ENCODE measurements around the gene REXO2.

The REXO2 gene

DNA sequence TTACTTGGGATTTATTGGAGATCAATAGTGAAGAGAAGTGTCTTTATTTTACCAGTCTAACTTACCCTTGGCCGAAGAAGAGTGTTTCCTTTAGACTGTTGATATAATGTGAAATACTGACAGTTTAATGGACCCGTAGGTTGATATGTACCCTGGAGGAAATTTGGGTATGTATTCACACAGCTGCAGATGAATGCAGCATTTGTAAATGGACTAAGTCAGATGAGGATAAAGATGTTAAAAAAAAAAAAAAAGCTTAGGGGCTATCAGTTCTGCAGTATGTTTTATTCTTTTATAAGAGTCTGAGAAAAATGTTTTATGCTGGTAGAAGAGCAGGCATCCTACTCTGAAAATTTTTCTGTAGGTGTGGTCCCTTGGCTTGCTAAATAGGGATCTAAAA, 2.7 kb downstream of the REXO2 start:
- no peak for DNase-seq

DNA sequence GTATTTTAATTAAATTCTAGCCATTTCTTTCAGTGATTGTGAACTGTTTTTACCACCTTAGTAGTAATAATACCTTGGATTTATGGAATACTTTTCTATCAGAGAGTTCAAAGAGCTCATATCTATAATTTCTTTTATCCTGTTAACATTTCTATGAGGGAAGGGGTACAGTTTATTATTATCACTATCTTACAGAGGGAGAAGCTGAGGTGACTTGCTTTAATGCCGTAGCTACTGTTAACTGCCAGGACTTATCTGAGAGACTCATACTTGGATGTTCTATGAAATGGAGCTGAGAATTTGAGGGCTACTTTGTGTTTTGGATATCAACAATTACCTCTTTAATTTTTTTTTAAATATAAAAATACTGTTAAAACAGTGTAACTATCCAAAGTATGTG, 3.3 kb downstream of the REXO2 start:
- DNase-seq = no peak

DNA sequence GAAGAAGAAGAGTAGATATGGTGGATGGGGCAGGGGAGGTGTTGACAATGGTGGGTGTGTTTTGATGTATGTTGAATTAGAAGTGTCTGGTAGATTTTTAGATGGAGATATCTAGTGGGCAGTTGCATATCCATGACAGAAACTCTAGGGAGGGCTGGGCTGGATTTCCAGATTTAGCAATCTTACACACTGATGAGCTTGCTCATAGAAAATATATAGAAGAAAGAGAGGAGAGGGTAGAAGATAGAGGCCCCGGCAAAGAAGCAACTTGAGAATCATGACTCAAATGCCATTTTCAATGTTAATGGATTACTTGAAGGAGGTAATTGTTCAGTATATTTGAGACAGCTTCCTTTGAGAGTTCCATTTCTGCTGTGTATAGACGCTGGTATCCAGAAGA, 8.2 kb downstream of the REXO2 start:
- DNase-seq = no peak

DNA sequence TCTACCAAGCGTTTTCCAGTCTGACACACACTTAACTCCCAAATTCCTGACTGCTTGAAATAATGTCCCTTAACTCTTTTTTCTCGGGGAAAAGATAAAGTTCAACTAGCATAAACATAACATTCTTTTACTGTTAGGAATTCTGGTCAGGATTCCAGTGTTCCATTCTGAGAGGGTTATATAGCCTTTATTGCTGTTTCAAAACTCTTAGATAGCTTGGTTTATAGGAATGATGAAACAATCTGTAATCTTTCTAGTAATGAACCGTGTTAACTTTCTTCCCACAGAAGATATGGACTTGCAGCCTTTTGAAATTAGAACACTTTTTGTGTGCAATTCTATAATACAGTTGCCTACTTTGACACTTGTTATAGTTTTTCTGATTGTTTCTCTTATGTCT, 8.6 kb downstream of the REXO2 start:
- no peak for DNase-seq

DNA sequence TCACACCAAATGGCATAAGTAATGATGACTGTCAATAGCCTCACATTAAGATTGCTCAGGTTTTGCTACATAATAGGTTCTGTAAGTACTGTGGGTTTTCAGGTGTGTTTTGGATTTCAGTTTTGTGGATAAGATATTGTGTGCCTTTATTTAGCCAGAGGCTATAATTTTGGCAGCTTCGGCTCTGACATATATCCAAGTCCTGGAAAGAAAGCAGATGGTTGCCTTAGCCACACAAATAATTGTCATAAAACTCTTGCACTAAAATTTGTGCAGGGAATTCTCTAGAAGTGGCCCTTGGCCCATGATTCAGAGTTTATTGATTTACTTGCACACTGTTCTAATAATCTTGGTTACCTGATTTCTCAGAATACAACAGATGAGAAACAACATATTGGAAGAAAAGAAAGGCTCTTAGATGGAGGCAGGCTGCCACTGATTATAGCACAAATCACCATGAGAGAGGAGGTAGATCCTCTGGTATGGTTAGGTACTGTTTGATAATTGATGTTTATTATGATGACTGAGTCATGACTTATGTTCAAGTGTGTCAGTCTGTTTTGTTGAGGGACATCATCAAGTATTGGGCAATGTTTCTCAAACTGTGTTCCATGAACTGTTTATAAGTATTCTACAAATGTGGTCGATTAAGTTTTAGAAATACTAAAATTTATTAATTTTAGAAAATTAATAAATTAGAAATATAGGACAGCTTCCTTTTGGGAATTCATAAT, 9.6 kb downstream of the REXO2 start:
- no peak for DNase-seq

DNA sequence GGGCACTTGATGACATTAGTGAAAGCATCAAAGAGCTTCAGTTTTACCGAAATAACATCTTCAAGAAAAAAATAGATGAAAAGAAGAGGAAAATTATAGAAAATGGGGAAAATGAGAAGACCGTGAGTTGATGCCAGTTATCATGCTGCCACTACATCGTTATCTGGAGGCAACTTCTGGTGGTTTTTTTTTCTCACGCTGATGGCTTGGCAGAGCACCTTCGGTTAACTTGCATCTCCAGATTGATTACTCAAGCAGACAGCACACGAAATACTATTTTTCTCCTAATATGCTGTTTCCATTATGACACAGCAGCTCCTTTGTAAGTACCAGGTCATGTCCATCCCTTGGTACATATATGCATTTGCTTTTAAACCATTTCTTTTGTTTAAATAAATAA, 10.6 kb downstream of the REXO2 start:
- DNase-seq = no peak

DNA sequence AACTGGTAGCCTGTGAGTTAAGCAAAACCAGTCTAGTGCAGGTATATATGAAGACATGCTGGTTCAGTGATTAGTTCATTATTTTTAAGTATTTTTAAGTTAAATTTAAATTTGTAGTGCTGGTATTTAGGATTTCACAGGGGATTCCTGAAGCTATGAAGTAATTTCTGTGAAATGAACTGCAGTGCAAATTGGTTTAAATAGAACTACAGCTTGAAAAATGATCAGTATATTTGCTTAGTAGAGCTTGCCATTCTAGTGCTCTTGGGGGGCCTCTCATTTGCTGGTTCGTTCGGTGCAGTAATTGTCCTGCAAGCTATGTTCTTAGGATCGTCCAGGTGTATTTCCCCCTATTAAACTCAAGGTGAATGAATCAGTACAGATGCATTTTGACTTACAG, 13.1 kb downstream of the REXO2 start:
- DNase-seq = no peak

DNA sequence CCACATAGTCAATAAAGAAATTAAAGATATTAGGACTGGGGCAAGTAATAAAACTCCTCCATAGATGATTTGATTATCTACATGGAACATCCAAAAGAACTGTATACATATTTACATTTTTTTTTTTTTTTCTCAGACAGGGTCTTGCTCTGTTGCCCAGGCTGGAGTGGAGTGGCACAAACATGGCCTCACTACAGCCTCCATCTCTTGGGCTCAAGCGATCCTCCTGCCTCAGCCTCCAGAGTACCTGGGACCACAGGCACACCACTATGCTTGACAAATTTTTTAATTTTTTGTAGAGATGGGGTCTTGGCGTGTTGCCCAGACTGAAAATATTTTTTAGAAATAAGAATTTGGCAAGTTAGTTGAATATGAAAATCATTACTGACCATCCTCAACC, 24.7 kb downstream of the REXO2 start:
- DNase-seq = no peak

DNA sequence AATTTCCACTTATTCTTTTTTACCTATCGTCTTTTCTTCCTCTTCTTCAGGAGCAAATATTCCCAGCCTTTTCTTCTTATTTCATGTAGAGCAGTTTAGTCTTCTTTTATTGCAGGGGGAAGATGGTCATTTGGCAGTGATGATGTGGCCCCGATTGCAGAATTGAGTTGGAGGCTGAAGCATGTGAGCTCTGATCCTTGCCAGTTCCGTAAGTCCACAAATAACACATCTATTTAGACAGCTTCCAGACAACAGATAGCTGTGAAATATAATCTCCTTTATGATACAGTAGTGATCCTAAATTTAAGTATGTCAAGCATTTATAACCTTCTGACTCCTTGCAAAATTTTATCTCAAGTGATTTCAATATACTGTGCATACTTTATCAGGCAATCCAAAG, 27.5 kb downstream of the REXO2 start:
- DNase-seq = no peak

DNA sequence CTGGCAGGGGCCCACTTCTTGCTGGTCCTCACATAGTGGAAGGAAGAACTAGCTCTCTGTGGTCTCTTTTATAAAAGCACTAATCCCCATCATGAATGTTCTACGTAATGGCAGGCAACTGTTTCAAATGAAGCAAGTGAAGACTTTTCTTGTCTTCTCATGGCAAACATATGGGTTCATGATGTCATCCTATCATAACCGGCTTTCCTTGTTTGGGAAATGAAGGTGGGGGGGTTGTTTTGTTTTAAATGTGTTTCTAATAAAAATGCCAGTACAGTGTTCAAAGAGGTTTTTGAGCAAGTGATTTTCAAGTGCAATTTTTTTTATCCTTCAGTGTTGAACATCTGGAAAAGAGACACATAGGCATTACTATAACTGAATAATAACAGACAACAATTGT, 33.4 kb downstream of the REXO2 start:
- no peak for DNase-seq

DNA sequence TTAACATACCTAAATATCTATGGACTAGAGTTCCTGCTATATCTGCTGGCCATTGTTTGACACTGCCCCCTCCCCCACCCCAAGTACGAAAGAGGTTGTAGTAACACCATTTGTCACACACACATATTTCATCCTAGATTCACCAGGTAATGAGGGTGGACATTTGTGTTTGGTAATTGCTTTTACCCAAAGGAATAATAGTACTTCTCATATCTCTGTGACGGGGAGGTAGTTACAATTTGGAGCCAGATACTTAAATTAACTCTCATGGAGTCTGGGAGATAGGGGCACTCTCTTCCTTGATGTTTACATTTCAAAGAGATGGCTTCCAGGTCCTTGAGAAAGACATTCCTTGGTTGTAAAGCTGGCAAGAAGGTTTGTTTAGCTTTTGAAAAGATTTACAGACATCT, 38.7 kb downstream of the REXO2 start:
- DNase-seq = no peak

DNA sequence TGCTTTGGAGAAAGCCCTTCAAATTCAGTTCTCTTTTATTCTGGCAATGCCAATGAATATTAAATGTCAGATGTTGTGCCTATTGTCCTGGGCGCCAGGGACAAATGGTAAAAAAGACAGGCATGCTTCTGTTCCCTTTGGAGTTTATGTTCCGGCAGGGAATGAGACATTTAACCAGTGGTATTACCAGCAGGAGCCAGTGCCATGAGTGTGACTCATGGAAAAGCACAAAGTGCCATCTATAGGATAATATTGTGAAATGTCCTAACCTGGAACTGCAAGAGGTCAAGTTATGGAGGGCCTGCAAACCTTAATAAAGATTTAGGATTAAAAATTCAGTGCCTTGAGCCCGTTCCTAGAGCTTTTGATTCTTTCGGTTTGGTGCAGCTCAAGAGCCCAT, 39.5 kb downstream of the REXO2 start:
- no peak for DNase-seq

DNA sequence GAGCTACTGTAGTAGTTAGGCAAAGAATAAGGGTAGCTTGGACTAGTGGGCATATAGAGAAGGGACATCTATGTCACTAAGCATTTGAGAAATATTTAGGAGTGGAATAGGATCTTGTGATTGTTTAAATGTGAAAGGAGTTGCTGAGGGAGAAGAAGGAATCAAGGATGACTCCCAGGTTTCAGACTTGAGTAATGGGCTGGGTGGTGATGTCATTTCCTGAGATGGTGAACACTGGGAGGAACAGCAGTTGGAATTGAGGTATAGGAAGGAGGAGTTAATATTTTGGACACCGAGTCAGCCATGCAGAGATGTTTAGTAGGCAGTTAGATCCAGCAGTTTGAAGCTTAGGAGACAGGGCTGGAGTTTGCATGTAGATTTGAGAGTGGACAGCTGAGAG, 40.1 kb downstream of the REXO2 start:
- no peak for DNase-seq

DNA sequence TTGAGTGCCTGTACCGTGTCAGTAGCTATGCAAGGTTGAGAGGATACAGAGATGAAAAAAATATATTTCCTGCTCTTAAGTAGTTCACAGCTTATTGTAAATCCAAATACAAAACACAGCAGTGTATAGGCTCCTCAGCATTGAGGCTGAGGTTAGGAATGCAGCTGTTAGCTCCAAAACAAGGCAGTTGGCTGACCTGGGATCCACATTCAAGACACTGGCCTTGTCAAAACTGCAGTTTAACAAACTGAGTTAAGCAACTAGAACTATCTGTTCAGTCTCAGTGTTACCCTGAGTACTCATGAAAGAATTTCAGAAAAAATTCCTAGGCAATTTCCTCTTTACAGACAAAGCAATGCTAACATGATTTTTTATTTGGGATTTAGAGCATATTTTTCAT, 42.8 kb downstream of the REXO2 start:
- no peak for DNase-seq

DNA sequence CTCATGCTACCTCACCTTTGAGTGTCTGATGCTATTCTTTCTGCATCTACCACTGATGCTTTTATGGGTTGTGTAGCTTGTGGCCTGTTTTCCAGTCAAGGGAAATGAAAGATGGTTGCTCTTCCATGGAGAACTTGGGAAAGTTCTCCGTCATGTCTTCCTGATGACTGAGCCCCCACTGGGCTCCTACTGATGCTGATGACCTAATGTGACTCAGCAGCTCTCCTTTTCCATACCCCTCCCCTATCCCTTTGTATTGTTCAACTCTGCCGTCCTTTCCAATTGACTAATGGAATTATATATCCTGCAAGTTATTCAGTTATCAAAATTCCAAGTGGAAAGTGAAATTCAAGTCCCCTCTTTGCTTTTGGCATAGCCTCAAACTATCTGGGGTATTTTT, 44.7 kb downstream of the REXO2 start:
- no peak for DNase-seq

DNA sequence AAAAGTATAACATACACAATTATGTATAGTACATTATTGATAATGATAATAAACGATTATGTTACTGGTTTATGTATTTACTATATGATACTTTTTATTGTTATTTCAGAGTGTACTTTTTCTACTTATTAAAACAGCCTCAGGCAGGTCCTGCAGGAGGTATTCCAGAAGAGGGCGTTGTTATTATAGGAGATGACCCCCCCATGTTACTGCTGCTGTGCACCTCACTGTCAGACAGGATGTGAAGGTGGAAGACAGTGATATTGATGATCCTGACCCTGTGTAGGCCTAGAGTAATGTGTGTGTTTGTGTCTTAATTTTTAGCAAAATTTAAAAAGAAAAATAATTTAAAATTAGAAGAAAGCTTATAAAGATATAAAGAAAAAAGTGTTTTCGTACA, 57.6 kb downstream of the REXO2 start:
- DNase-seq = no peak

DNA sequence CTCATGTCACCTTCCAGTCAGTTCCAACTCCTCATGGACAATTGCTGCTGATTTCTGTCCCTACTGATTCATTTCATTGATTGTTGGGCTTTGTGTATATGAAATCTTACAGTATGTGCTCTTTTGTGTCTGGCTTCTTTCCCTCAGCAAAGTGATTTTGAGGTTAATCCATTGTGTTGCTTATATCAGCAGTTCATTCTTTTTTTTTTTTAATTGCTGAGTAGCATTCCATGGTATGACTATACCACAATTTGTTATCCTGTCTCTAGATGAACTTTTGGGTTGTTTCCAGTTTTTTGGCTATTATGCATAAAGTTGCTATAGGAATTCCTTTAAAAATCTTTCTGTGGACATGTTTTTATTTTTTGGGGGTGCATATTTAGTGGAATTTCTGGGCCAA, 60.5 kb downstream of the REXO2 start:
- DNase-seq = no peak

Measured in activated CD4-positive, alpha-beta T cell treated with anti-CD3 and anti-CD28 coated beads, Interleukin-2, amount 50 U/mL, for 4 hours (primary cell).